Body of pancreas (tissue), 4 donors: ENCODE results near the gene C6orf163.

ENCODE experiments used
- POLR2A ChIP-seq, 3 donors: fragments of 450-650 bp; IDR thresholded peaks; one replicate each; pipeline ENCODE4 v1.6.1; 2016; ENCODE audit warnings: antibody characterized with exemption in 3 of 3, mild to moderate bottlenecking in 2 of 3
- TF ChIP-seq, protein P1 (sequence below), 7 experiments: fragments of 450-650 bp in 4 of 7; fragments of 200-600 bp in 3 of 7; sonication (generic) in 3 of 7; IDR thresholded peaks; one replicate each; pipeline ENCODE4 v1.5.1; 2016 to 2019; ENCODE audit warnings: antibody characterized with exemption in 7 of 7

DNA sequence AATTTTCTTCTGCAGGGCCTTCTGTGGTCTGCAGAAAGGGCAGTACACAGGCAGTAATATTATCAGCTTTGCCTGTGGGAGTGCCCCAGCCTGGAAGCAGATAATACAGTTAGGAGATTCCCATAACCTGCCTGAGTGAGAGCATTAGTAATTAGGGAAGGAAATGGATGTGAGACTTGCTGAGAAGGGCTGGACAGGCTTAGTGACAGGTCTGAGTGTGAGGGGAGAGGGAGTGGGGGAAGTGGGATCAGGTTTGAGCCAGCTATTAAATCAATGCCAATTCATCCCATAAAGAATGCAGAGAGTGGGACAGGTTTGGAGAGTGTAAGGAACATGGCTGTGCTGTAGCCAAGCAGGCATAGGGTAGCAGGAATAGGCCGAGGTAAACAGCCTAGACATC, 53.0 kb downstream of the C6orf163 start:
- TF ChIP-seq, protein P1, sequence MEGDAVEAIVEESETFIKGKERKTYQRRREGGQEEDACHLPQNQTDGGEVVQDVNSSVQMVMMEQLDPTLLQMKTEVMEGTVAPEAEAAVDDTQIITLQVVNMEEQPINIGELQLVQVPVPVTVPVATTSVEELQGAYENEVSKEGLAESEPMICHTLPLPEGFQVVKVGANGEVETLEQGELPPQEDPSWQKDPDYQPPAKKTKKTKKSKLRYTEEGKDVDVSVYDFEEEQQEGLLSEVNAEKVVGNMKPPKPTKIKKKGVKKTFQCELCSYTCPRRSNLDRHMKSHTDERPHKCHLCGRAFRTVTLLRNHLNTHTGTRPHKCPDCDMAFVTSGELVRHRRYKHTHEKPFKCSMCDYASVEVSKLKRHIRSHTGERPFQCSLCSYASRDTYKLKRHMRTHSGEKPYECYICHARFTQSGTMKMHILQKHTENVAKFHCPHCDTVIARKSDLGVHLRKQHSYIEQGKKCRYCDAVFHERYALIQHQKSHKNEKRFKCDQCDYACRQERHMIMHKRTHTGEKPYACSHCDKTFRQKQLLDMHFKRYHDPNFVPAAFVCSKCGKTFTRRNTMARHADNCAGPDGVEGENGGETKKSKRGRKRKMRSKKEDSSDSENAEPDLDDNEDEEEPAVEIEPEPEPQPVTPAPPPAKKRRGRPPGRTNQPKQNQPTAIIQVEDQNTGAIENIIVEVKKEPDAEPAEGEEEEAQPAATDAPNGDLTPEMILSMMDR (IDR thresholded peaks at IDR 0.05) = no peak
- TF ChIP-seq POLR2A (IDR thresholded peaks at IDR 0.05) = no peak
